ENCODE data around the gene GPC5.

DNA sequence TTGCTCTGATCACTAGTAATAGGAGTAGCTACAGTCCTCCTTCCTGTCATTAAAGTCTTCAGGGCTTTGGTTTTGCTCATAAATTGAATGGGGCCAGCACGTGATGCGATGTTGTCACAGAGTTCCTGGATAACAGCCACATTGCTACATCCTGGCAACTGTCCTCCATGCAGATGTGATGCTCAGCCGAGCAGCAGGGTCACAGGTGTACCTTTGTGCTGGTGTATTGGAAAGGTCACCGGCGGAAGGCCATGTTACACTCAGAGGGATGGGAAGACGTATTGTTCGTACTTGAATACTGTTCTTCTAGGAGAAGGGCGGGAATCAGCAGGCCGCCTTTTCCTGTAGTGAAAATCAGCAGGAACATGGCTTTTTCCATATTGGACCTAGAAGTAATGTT lies 1114.4 kb downstream of the GPC5 start:
- TF ChIP-seq, protein P1, sequence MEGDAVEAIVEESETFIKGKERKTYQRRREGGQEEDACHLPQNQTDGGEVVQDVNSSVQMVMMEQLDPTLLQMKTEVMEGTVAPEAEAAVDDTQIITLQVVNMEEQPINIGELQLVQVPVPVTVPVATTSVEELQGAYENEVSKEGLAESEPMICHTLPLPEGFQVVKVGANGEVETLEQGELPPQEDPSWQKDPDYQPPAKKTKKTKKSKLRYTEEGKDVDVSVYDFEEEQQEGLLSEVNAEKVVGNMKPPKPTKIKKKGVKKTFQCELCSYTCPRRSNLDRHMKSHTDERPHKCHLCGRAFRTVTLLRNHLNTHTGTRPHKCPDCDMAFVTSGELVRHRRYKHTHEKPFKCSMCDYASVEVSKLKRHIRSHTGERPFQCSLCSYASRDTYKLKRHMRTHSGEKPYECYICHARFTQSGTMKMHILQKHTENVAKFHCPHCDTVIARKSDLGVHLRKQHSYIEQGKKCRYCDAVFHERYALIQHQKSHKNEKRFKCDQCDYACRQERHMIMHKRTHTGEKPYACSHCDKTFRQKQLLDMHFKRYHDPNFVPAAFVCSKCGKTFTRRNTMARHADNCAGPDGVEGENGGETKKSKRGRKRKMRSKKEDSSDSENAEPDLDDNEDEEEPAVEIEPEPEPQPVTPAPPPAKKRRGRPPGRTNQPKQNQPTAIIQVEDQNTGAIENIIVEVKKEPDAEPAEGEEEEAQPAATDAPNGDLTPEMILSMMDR (tag by site-specific recombination; IDR thresholded peaks at IDR 0.05): no peak
- no peak for TF ChIP-seq ZFP37 (tag by site-specific recombination; IDR thresholded peaks at IDR 0.05)
- no peak for TF ChIP-seq ZNF354C (tag by site-specific recombination; IDR thresholded peaks at IDR 0.05; ENCODE audit: borderline replicate concordance, low read depth)
- TF ChIP-seq, protein P2, sequence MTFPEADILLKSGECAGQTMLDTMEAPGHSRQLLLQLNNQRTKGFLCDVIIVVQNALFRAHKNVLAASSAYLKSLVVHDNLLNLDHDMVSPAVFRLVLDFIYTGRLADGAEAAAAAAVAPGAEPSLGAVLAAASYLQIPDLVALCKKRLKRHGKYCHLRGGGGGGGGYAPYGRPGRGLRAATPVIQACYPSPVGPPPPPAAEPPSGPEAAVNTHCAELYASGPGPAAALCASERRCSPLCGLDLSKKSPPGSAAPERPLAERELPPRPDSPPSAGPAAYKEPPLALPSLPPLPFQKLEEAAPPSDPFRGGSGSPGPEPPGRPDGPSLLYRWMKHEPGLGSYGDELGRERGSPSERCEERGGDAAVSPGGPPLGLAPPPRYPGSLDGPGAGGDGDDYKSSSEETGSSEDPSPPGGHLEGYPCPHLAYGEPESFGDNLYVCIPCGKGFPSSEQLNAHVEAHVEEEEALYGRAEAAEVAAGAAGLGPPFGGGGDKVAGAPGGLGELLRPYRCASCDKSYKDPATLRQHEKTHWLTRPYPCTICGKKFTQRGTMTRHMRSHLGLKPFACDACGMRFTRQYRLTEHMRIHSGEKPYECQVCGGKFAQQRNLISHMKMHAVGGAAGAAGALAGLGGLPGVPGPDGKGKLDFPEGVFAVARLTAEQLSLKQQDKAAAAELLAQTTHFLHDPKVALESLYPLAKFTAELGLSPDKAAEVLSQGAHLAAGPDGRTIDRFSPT (tag by site-specific recombination; IDR thresholded peaks at IDR 0.05): no peak
- TF ChIP-seq, protein P3, sequence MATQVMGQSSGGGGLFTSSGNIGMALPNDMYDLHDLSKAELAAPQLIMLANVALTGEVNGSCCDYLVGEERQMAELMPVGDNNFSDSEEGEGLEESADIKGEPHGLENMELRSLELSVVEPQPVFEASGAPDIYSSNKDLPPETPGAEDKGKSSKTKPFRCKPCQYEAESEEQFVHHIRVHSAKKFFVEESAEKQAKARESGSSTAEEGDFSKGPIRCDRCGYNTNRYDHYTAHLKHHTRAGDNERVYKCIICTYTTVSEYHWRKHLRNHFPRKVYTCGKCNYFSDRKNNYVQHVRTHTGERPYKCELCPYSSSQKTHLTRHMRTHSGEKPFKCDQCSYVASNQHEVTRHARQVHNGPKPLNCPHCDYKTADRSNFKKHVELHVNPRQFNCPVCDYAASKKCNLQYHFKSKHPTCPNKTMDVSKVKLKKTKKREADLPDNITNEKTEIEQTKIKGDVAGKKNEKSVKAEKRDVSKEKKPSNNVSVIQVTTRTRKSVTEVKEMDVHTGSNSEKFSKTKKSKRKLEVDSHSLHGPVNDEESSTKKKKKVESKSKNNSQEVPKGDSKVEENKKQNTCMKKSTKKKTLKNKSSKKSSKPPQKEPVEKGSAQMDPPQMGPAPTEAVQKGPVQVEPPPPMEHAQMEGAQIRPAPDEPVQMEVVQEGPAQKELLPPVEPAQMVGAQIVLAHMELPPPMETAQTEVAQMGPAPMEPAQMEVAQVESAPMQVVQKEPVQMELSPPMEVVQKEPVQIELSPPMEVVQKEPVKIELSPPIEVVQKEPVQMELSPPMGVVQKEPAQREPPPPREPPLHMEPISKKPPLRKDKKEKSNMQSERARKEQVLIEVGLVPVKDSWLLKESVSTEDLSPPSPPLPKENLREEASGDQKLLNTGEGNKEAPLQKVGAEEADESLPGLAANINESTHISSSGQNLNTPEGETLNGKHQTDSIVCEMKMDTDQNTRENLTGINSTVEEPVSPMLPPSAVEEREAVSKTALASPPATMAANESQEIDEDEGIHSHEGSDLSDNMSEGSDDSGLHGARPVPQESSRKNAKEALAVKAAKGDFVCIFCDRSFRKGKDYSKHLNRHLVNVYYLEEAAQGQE (tag by site-specific recombination; IDR thresholded peaks at IDR 0.05): no peak
- no peak for TF ChIP-seq PRDM1 (tag by site-specific recombination; IDR thresholded peaks at IDR 0.05)
- no peak for TF ChIP-seq ZNF792 (tag by site-specific recombination; IDR thresholded peaks at IDR 0.05)
- no peak for TF ChIP-seq ZNF366 (tag by site-specific recombination; conservative IDR thresholded peaks at IDR 0.05)

All from HEK293 (cell line).